Erythroblast (primary cell): ENCODE results near the gene WSB1.

Source experiments
- GATA1 ChIP-seq: IDR thresholded peaks from 2 replicates; pipeline ENCODE4 v1.6.1; 2011; ENCODE audit warnings: low read depth, mild to moderate bottlenecking, control low read depth, low read length, moderate library complexity
- POLR2A ChIP-seq: IDR thresholded peaks from 2 replicates; pipeline ENCODE4 v1.6.1; 2011; ENCODE audit warnings: mild to moderate bottlenecking, low read length

DNA sequence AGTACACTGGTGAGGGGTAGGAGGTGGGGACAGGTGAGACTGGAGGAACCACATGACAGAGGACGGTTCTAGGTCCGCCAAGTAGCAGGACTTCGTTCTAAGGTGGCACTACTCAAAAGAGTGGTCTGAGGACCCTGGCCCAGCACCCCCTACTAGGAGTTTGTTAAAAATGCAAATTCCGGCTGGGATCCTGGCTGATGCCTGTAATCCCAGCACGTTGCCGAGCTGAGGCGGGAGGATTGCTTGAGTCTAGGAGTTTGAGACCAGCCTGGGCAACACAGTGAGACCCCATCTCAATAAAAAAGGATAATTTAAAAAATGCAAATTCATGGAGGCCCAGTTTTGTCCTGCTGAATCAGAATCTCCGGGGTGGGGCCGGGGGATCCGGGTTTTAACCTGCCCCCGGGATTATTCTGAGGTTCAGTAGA lies 59.1 kb downstream of the WSB1 start:
- TF ChIP-seq POLR2A: no peak
- no peak for TF ChIP-seq GATA1
